ENCODE measurements around the gene DLGAP1.

Gene DLGAP1

GRCh38 chr18:3923750-3924149 is 531.4 kb downstream of the DLGAP1 start:
- DNase-seq: no peak

DNA sequence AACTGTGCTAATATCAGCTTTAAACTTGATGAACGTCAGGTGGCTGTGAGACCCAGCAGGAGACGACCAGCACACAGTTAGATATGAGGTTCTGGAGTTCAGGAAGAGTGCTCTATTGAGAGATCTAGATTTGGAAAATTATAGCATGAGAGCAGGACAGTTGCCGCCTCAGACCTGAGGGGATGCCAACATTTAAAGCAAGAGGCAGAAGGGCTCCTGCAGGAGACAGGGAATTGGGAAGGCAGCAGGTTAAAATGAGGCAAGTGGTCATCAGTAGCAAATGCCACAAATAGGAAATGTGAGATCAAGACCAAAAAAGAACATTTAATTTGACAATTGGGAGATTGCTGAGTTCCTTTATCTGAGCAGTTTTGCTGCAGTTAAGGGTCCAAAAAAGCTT is 533.3 kb downstream of the DLGAP1 start:
- DNase-seq: no peak

- no peak for DNase-seq
These were observed 534.3 kb downstream of the DLGAP1 start for GRCh38 chr18:3920832-3921231.

GRCh38 chr18:3919396-3920061 is 535.6 kb downstream of the DLGAP1 start:
- DNase-seq: no peak

DNA sequence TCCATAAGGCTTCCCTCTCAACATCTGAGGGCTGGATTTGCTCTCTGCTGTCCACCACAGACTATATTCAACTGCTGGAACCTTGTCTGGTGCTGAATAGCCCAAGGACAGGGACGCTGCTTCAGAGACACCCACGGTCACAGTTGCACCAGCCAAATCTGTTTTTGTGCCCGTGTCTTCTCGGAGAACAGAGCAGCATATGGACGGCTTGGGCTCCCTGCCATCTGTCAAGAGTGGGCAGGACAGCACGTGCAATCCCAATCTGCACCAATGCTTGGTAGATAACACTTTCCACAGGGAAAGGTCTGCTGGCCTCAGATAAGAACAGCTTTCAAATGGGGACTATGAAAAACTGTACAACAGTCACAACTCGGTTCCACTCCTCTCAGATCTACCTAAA is 539.0 kb downstream of the DLGAP1 start:
- peak; percentile 53 for DNase-seq

DNA sequence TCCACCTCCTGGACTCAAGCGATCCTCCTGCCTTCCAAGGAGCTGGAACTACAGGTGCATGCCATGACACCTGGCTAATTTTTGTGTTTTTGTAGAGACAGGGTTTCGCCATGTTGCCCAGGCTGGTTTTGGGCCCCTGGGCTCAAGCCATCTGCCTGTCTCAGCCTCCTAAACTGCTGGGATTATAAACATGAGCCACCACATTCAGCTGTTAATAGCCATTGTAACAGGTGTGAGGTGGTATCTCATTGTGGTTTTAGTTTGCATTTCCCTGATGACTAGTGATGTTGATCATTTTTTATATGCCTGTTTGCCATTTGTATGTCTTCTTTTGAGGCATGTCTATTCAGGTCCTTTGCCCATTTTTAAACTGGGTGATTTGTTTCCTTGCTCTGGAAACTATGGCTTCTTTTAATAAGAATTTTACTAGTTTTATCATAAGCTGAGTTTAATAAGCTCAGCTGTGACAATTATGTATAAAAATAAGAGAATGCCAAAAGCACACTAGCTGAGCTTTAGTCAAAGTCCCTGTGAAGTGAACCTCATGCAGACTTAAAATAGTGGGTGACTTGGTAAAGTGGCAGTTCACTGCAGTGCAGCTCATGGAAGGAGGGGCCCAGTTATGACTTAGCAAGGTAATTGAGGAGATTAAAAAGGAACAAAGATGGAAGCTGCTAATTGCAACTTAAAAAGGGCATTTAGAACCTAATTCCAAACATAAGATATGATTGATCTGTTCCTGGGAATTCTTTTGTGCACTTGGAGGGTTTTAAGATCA is 540.1 kb downstream of the DLGAP1 start:
- no peak for DNase-seq

DNA sequence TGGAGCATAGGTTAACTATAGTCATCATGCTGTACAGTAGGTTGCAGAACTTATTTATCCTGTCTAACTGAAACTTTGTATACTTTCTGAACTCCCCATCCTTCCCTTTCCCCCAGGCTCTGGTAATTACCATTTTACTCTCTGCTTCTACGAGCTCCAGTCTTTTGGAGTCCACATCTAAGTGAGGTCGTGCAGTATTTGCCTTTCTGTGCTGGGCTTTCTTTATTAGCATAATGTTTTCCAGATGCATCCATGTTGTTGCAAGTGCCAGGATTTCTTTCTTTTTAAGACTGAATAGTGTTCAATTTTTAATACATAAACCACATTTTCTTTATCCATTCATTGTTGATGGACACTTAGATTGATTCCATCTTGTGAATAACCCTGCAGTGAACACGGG is 541.0 kb downstream of the DLGAP1 start:
- DNase-seq: no peak

DNA sequence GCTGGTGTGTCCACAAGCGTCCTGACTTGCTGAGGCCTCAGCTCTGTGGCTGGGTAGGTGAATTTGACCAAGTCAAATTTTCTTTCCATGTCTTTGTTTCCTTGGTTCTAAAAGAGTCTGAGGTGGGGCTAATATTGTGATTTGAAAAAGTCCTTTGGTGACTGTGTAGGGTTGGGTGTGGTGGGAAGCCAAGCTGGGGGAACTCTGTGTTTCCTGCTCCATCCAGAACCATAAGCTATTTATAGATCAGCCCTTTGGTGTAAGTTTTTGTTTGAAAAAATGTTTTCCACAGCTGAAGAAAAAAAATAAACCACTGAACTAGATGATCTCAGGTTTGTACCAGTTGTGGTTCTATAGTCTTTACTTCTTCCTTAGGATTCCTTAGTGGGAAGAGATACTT is 542.4 kb downstream of the DLGAP1 start:
- no peak for DNase-seq

- DNase-seq: no peak
These were observed 543.7 kb downstream of the DLGAP1 start for GRCh38 chr18:3911413-3911812.

GRCh38 chr18:3910512-3910911 is 544.6 kb downstream of the DLGAP1 start:
- DNase-seq: peak; percentile 46

DNA sequence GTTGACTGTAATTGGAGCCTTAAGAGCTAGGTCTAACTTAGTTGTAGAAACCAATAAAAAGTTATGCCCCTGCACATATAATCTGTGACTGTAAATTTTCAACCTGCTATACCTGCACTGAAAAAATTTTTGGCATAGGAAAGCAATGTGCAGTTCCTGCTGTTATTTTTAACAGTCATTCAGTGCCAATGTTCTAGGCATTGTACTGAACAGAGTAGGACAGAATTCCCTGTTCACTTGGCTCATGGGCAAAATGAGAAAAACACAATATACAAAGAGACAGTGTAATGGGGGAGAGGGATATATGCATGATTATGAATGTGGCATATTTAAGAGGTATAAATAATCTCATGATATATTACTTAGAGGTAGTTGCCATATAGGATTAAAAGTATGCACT is 547.2 kb downstream of the DLGAP1 start:
- DNase-seq: no peak

- no peak for DNase-seq
These were observed 548.9 kb downstream of the DLGAP1 start for GRCh38 chr18:3906116-3906750.

- no peak for DNase-seq
These were observed 551.8 kb downstream of the DLGAP1 start for GRCh38 chr18:3903337-3903736.

DNA sequence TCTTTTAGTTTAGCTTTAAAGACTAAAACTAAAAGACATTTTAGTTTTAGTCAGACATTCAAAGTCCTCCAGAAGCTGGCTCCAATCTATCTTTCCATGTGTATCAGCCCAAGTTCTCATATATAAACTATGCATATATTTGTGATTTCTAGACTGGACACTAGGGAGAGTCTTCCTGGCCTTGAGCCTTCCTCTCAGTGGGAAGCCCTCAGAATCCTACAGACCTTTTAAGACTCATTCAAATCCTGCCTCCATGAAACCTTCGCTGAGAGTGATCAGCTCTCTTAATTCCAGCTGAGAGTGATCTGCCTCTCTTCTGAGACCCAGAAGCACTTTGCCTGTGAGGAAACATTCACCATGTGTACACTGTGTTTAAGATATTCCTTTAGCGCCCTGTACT is 552.4 kb downstream of the DLGAP1 start:
- no peak for DNase-seq

- DNase-seq: no peak
These were observed 553.3 kb downstream of the DLGAP1 start for GRCh38 chr18:3901811-3902210.

DNA sequence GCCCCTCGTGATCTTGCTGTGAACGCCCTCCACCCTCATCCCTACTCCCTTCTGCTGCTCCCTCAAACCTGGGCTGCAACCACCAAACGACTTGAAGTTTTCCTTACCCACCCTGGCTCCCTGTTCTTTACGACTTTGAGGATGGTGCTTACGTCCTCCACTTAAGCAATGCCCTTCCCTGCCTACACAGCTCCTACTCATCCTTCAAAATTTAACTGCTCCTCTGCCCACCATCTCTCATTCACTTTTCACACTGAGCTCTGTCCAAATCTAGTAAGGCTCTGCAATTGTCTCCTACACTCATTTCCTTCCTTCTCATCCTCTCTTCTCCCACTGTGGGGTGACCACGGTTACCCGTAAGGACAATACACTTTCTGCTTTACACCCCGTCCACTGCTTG is 554.1 kb downstream of the DLGAP1 start:
- DNase-seq: no peak

DNA sequence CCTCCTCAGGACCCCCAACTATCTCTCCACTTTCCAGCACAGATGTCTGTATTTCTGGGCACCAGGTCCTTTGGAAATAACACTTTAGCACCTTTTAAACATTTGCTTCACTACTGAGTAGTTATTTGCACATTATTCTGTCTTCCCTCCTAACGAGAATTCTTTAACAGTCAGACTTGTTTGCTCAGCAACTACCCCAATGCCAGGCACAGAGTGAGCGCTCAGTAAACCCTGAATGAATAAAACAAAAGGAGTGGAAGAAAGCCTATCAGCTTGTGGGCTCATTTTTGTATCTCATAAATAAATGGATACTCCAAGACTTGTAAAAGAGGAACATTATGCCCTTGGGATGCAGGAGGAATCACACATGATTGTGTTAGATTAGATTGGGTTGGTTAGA is 554.8 kb downstream of the DLGAP1 start:
- DNase-seq: no peak

GRCh38 chr18:3898861-3899613 is 556.1 kb downstream of the DLGAP1 start:
- DNase-seq: no peak

- DNase-seq: no peak
These were observed 563.0 kb downstream of the DLGAP1 start for GRCh38 chr18:3892152-3892551.

DNA sequence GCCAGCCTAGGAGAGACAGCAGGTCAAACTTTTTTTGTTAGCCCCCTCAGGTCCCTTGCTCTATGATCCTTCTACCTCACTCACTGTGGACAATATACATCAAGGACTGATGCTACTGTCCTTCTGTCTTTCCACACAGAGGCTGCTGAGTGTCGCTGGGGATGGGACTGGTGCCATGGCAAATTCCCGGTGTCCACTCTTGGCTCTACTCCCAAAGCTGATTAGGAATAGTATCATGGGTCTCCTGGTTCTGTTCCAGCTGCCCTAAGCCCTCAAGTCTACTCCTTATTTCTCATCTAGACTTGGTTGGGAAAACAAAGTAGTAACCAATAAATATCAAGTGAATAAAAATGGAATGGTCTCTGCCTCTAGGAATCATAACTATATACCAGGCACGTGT is 563.9 kb downstream of the DLGAP1 start:
- DNase-seq: no peak

GRCh38 chr18:3889803-3890202 is 565.3 kb downstream of the DLGAP1 start:
- DNase-seq: no peak

- DNase-seq: no peak
These were observed 566.0 kb downstream of the DLGAP1 start for GRCh38 chr18:3889121-3889520.

DNA sequence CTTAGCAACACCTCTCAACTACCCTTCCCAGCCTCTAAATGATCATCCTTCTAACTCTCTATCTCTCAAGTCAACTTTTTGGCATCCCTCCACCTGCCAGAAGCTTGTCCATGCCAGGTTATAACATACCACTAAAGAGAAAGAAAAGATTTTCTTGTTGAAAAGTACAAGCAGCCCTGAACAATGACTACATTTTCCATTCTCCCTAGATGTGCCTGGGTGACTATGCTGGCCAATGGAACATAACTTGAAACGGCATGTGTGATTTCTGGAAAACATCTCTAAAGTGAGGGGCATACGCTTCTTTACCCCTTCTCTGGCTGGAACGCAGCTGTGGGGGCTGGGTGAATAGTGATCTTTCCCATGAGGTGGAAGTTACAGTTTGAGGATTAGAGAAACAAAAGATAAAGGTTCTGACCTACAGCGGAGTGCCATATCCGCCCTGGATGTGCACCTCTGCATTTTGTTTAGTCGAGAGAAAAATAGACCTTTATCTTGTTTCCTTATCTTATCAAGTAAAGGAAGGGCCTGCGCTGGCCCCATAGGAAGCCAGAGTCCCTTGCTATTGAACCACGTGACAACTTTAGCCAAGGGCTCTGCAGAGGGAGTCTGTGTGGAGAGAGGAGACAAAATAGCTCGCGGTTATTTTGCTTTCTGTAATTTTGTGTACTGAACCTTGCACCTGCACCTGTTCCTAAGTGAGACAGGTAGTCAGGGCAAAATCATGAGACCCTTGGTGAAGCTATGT is 568.4 kb downstream of the DLGAP1 start:
- no peak for DNase-seq
